SU-DHL-6 (cell line): ENCODE data around the gene PDGFD.

Experiments
- H2AFZ ChIP-seq: fragments of 200-600 bp; sonication (generic); 2 replicates; pipeline ENCODE4 v1.6.1; 2014; ENCODE audit warnings: low read depth, mild to moderate bottlenecking, moderate library complexity, mixed read lengths, antibody characterized with exemption, low read length; ENCODE audit not compliant: severe bottlenecking
- H3F3A ChIP-seq: fragments of 200-600 bp; shearing (Covaris generic); 2 replicates; pipeline ENCODE4 v1.6.0; 2016; ENCODE audit warnings: antibody characterized with exemption, mild to moderate bottlenecking; ENCODE audit not compliant: insufficient read depth
- H3K27ac ChIP-seq: fragments of 200-600 bp; sonication (generic); 2 replicates; pipeline ENCODE4 v1.5.1; 2016; ENCODE audit warnings: low read depth, mild to moderate bottlenecking, low read length, moderate library complexity, mixed read lengths
- H3K27me3 ChIP-seq: fragments of 200-600 bp; sonication (generic), shearing (Covaris generic); 2 replicates; pipeline ENCODE4 v1.6.0; 2014; ENCODE audit warnings: mild to moderate bottlenecking, low read length
- H3K36me3 ChIP-seq: fragments of 200-600 bp; sonication (generic); 2 replicates; pipeline ENCODE4 v1.6.1; 2014; ENCODE audit warnings: mild to moderate bottlenecking, low read length, mixed read lengths
- H3K4me2 ChIP-seq: fragments of 300-600, 200-600 bp; shearing (Covaris generic), sonication (generic); 2 replicates; pipeline ENCODE4 v1.6.0; 2014; ENCODE audit warnings: low read length, low read depth, mild to moderate bottlenecking; ENCODE audit not compliant: poor library complexity, severe bottlenecking
- H3K4me3 ChIP-seq: fragments of 200-600 bp; sonication (generic); 2 replicates; pipeline ENCODE4 v1.5.1; 2014; ENCODE audit warnings: antibody characterized with exemption, low read length, mild to moderate bottlenecking, mixed read lengths; ENCODE audit not compliant: insufficient read depth, poor library complexity, severe bottlenecking
- H3K79me2 ChIP-seq: fragments of 200-600 bp; sonication (generic); 2 replicates; pipeline ENCODE4 v1.6.1; 2014; ENCODE audit warnings: mild to moderate bottlenecking, low read length, moderate library complexity; ENCODE audit not compliant: insufficient read depth
- H3K9ac ChIP-seq: fragments of 200-600 bp; sonication (generic); 2 replicates; pipeline ENCODE4 v1.7.0; 2014; ENCODE audit warnings: mild to moderate bottlenecking, low read length
- H3K9me2 ChIP-seq: fragments of 200-600 bp; sonication (generic); replicated peaks from 2 replicates; pipeline ENCODE4 v1.6.1; 2014; ENCODE audit warnings: low read length; ENCODE audit not compliant: insufficient read depth
- H3K9me3 ChIP-seq: fragments of 200-600 bp; sonication (generic); 2 replicates; pipeline ENCODE4 v1.6.1; 2014; ENCODE audit warnings: low read length, mixed read lengths; ENCODE audit not compliant: insufficient read depth
- H4K20me1 ChIP-seq: fragments of 200-600 bp; sonication (generic); 2 replicates; pipeline ENCODE4 v1.6.1; 2014; ENCODE audit warnings: low read depth, mild to moderate bottlenecking, antibody characterized with exemption, low read length, moderate library complexity, mixed read lengths
- CTCF ChIP-seq: fragments of 200-600 bp; sonication (generic); IDR thresholded peaks from one replicate; pipeline ENCODE4 v1.5.1; 2017; ENCODE audit warnings: antibody characterized with exemption, mild to moderate bottlenecking, low read length, moderate library complexity; ENCODE audit not compliant: insufficient read depth, poor library complexity, severe bottlenecking
- EZH2phosphoT487 ChIP-seq: fragments of 200-600 bp; sonication (generic), shearing (Covaris generic); conservative IDR thresholded peaks from 2 replicates; pipeline ENCODE4 v1.6.1; 2018; ENCODE audit warnings: mild to moderate bottlenecking, antibody characterized with exemption, low read length, moderate library complexity, mixed read lengths

Gene PDGFD

GRCh38 chr11:104146943-104147342 is 17.0 kb downstream of the PDGFD start:
- Histone ChIP-seq H3K27me3 (no peaks in the 10 kb centered on the region), H3K9me2 (no peaks in the 10 kb centered on the region), H3K4me2 (no peak overlapping the region), H3K36me3 (no peaks in the 10 kb centered on the region), H4K20me1 (no peaks in the 10 kb centered on the region), H3K79me2 (peaks cover 46% of the 10 kb centered on the region), H3K27ac (no peak overlapping the region), H3K9me3 (no peaks in the 10 kb centered on the region), H3K9ac (no peak overlapping the region), H2AFZ (no peak overlapping the region), H3F3A (no peaks in the 10 kb centered on the region), H3K4me3 (no peak overlapping the region)
- TF ChIP-seq CTCF (no peak), EZH2phosphoT487 (no peak)

- Histone ChIP-seq H3K9ac (no peak overlapping the region), H3F3A (no peaks in the 10 kb centered on the region), H3K4me3 (no peak overlapping the region), H3K36me3 (no peaks in the 10 kb centered on the region), H2AFZ (no peak overlapping the region), H3K27ac (no peak overlapping the region), H3K9me2 (no peaks in the 10 kb centered on the region), H3K4me2 (no peak overlapping the region), H4K20me1 (no peaks in the 10 kb centered on the region), H3K79me2 (peaks cover 41% of the 10 kb centered on the region), H3K9me3 (no peaks in the 10 kb centered on the region), H3K27me3 (no peaks in the 10 kb centered on the region)
- no peak for TF ChIP-seq EZH2phosphoT487
- no peak for TF ChIP-seq CTCF
Observed at GRCh38 chr11:104146421-104146820, 17.5 kb downstream of the PDGFD start.

- H2AFZ ChIP-seq, result no peak overlapping the region
- no peaks in the 10 kb centered on the region for H3K9me2 ChIP-seq
- no peak overlapping the region for H3K27ac ChIP-seq
- no peaks in the 10 kb centered on the region for H3K27me3 ChIP-seq
- no peaks in the 10 kb centered on the region for H4K20me1 ChIP-seq
- H3F3A ChIP-seq, result no peaks in the 10 kb centered on the region
- H3K36me3 ChIP-seq, result no peaks in the 10 kb centered on the region
- H3K4me2 ChIP-seq, result no peak overlapping the region
- H3K9ac ChIP-seq, result no peak overlapping the region
- H3K9me3 ChIP-seq, result no peaks in the 10 kb centered on the region
- no peak overlapping the region for H3K4me3 ChIP-seq
- TF ChIP-seq EZH2phosphoT487 (no peak), CTCF (no peak)
- H3K79me2 ChIP-seq, result peaks cover 30% of the 10 kb centered on the region
Observed at GRCh38 chr11:104145062-104145461, 18.9 kb downstream of the PDGFD start.

- Histone ChIP-seq H3K4me3 (no peak overlapping the region), H3K79me2 (peaks cover 24% of the 10 kb centered on the region; the same call in 1 of the 2 replicates), H3K9me3 (no peaks in the 10 kb centered on the region), H3K9ac (no peak overlapping the region), H4K20me1 (no peaks in the 10 kb centered on the region), H3K9me2 (no peaks in the 10 kb centered on the region), H3K27me3 (no peaks in the 10 kb centered on the region), H3K4me2 (no peak overlapping the region), H3F3A (no peaks in the 10 kb centered on the region), H2AFZ (no peak overlapping the region), H3K36me3 (no peaks in the 10 kb centered on the region), H3K27ac (no peak overlapping the region)
- TF ChIP-seq EZH2phosphoT487 (no peak), CTCF (no peak)
Observed at GRCh38 chr11:104142698-104143097, 21.2 kb downstream of the PDGFD start.
